Measurements from ENCODE around the gene TECPR2.

DNA sequence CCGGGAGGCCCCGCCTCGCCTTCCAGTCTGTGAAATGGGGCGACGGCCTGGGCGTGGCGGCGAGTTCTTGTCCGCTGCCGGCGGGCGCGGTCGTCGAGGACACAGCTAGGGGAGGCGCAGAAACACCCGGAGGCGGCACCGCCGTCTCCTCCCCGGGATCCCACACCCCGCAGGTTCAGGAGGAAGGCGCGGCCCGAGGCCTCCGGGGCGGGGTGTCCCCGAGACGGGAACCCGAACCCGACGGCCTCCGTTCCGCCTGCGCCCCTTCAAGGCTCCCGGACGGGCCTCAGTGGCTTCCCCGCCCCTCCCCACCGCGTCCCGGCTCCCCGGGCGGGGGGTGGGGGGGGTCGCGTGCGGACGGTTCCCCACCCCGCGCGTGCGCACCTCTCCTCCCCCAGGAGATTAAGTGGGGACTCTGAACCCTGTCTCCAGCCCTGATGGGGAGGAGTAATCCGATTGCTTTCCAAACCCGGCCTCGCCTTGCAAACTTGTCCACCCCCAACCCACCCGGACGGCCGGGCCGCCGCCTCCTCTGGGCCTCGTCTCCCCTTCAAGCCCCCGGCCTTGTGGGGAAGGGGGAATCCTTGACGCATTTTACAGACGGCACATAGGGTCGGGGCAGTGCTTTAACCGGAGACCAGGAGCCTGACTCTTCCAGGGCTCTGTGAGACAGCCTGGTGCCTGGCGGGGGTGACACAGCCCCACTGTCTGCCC, 182.2 kb downstream of the TECPR2 start:
- TF ChIP-seq, protein P1, sequence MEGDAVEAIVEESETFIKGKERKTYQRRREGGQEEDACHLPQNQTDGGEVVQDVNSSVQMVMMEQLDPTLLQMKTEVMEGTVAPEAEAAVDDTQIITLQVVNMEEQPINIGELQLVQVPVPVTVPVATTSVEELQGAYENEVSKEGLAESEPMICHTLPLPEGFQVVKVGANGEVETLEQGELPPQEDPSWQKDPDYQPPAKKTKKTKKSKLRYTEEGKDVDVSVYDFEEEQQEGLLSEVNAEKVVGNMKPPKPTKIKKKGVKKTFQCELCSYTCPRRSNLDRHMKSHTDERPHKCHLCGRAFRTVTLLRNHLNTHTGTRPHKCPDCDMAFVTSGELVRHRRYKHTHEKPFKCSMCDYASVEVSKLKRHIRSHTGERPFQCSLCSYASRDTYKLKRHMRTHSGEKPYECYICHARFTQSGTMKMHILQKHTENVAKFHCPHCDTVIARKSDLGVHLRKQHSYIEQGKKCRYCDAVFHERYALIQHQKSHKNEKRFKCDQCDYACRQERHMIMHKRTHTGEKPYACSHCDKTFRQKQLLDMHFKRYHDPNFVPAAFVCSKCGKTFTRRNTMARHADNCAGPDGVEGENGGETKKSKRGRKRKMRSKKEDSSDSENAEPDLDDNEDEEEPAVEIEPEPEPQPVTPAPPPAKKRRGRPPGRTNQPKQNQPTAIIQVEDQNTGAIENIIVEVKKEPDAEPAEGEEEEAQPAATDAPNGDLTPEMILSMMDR (IDR thresholded peaks at IDR 0.05 in 2 of 3, conservative IDR thresholded peaks at IDR 0.05 in 1 of 3; ENCODE audit: borderline replicate concordance in 1 of 3, insufficient read depth in 1 of 3, low read depth in 2 of 3, low read length in 2 of 3): no peak
- TF ChIP-seq EZH2 (IDR thresholded peaks at IDR 0.05): no peak
- no peak for TF ChIP-seq ZFX (IDR thresholded peaks at IDR 0.05)
- no peak for TF ChIP-seq EZH2phosphoT487 (IDR thresholded peaks at IDR 0.05; ENCODE audit: borderline replicate concordance)
- TF ChIP-seq POLR2AphosphoS5 (IDR thresholded peaks at IDR 0.05; ENCODE audit: low read depth, low read length): no peak
- no peak for TF ChIP-seq POLR2A (IDR thresholded peaks at IDR 0.05; ENCODE audit: borderline replicate concordance, extremely low read depth, insufficient read depth, insufficient read length)
- TF ChIP-seq, protein P2, sequence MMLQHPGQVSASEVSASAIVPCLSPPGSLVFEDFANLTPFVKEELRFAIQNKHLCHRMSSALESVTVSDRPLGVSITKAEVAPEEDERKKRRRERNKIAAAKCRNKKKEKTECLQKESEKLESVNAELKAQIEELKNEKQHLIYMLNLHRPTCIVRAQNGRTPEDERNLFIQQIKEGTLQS (IDR thresholded peaks at IDR 0.05): no peak
- TF ChIP-seq ZNF274 (IDR thresholded peaks at IDR 0.05; ENCODE audit: low read depth, low read length): no peak
- TF ChIP-seq, protein P3, sequence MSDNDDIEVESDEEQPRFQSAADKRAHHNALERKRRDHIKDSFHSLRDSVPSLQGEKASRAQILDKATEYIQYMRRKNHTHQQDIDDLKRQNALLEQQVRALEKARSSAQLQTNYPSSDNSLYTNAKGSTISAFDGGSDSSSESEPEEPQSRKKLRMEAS (IDR thresholded peaks at IDR 0.05): no peak
- TF ChIP-seq, protein P4, sequence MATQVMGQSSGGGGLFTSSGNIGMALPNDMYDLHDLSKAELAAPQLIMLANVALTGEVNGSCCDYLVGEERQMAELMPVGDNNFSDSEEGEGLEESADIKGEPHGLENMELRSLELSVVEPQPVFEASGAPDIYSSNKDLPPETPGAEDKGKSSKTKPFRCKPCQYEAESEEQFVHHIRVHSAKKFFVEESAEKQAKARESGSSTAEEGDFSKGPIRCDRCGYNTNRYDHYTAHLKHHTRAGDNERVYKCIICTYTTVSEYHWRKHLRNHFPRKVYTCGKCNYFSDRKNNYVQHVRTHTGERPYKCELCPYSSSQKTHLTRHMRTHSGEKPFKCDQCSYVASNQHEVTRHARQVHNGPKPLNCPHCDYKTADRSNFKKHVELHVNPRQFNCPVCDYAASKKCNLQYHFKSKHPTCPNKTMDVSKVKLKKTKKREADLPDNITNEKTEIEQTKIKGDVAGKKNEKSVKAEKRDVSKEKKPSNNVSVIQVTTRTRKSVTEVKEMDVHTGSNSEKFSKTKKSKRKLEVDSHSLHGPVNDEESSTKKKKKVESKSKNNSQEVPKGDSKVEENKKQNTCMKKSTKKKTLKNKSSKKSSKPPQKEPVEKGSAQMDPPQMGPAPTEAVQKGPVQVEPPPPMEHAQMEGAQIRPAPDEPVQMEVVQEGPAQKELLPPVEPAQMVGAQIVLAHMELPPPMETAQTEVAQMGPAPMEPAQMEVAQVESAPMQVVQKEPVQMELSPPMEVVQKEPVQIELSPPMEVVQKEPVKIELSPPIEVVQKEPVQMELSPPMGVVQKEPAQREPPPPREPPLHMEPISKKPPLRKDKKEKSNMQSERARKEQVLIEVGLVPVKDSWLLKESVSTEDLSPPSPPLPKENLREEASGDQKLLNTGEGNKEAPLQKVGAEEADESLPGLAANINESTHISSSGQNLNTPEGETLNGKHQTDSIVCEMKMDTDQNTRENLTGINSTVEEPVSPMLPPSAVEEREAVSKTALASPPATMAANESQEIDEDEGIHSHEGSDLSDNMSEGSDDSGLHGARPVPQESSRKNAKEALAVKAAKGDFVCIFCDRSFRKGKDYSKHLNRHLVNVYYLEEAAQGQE (IDR thresholded peaks at IDR 0.05; ENCODE audit: low read depth): no peak
- no peak for TF ChIP-seq YY1 (IDR thresholded peaks at IDR 0.05; ENCODE audit: extremely low read depth, insufficient replicate concordance, low read depth, low read length)
- TF ChIP-seq CEBPB (IDR thresholded peaks at IDR 0.05; ENCODE audit: low read depth): no peak
- TF ChIP-seq, protein P5, sequence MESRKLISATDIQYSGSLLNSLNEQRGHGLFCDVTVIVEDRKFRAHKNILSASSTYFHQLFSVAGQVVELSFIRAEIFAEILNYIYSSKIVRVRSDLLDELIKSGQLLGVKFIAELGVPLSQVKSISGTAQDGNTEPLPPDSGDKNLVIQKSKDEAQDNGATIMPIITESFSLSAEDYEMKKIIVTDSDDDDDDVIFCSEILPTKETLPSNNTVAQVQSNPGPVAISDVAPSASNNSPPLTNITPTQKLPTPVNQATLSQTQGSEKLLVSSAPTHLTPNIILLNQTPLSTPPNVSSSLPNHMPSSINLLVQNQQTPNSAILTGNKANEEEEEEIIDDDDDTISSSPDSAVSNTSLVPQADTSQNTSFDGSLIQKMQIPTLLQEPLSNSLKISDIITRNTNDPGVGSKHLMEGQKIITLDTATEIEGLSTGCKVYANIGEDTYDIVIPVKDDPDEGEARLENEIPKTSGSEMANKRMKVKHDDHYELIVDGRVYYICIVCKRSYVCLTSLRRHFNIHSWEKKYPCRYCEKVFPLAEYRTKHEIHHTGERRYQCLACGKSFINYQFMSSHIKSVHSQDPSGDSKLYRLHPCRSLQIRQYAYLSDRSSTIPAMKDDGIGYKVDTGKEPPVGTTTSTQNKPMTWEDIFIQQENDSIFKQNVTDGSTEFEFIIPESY (IDR thresholded peaks at IDR 0.05; ENCODE audit: extremely low read depth, insufficient replicate concordance, low read length): no peak
